Loucy (cell line): ENCODE data around the gene C1QTNF12.

Experiments used
- H2AFZ ChIP-seq: fragments of 200-600 bp; sonication (generic); 2 replicates; pipeline ENCODE4 v1.6.0; 2016; ENCODE audit warnings: antibody characterized with exemption, mild to moderate bottlenecking, low read length, moderate library complexity
- H3F3A ChIP-seq: fragments of 200-600 bp; 2 replicates; pipeline ENCODE4 v1.6.0; 2016; ENCODE audit warnings: antibody characterized with exemption, low read depth, mild to moderate bottlenecking
- H3K27me3 ChIP-seq: fragments of 200-600 bp; sonication (generic); 2 replicates; pipeline ENCODE4 v1.6.1; 2014; ENCODE audit warnings: low read length, mild to moderate bottlenecking; ENCODE audit not compliant: insufficient read depth, poor library complexity, severe bottlenecking
- H3K36me3 ChIP-seq: fragments of 200-600 bp; sonication (generic); 2 replicates; pipeline ENCODE4 v1.6.1; 2016; ENCODE audit warnings: low read length; ENCODE audit not compliant: insufficient read depth
- H3K4me1 ChIP-seq: fragments of 200-600 bp; sonication (generic); 2 replicates; pipeline ENCODE4 v1.5.1; 2014; ENCODE audit warnings: low read length, mild to moderate bottlenecking; ENCODE audit not compliant: insufficient read depth, poor library complexity, severe bottlenecking
- H3K4me2 ChIP-seq: fragments of 200-600 bp; sonication (generic); 2 replicates; pipeline ENCODE4 v1.6.0; 2014; ENCODE audit warnings: antibody characterized with exemption, low read length, low read depth, mild to moderate bottlenecking; ENCODE audit not compliant: poor library complexity, severe bottlenecking
- H3K4me3 ChIP-seq: fragments of 200-600 bp; sonication (generic); 2 replicates; pipeline ENCODE4 v1.5.1; 2014; ENCODE audit warnings: low read length, mild to moderate bottlenecking, mixed read lengths; ENCODE audit not compliant: poor library complexity, severe bottlenecking
- H3K79me2 ChIP-seq: fragments of 200-600 bp; sonication (generic); 2 replicates; pipeline ENCODE4 v1.6.1; 2014; ENCODE audit warnings: low read length; ENCODE audit not compliant: insufficient read depth
- H3K9ac ChIP-seq: fragments of 200-600 bp; sonication (generic); 2 replicates; pipeline ENCODE4 v1.6.0; 2014; ENCODE audit warnings: mild to moderate bottlenecking, low read depth, low read length, moderate library complexity; ENCODE audit not compliant: poor library complexity, severe bottlenecking
- H3K9me2 ChIP-seq: fragments of 200-600 bp; sonication (generic); replicated peaks from 2 replicates; pipeline ENCODE4 v1.6.1; 2016; ENCODE audit warnings: low read depth, low read length, mixed read lengths
- H3K9me3 ChIP-seq: fragments of 200-600 bp; sonication (generic); 2 replicates; pipeline ENCODE4 v1.6.1; 2014; ENCODE audit warnings: mild to moderate bottlenecking, antibody characterized with exemption, low read length, low read depth; ENCODE audit not compliant: insufficient read depth
- H4K20me1 ChIP-seq: fragments of 200-600 bp; sonication (generic); 2 replicates; pipeline ENCODE4 v1.6.0; 2014; ENCODE audit warnings: antibody characterized with exemption, low read length, mild to moderate bottlenecking; ENCODE audit not compliant: insufficient read depth, poor library complexity, severe bottlenecking
- CTCF ChIP-seq: fragments of 200-600 bp; sonication (generic); conservative IDR thresholded peaks from 2 replicates; pipeline ENCODE4 v1.5.1; 2014; ENCODE audit warnings: mild to moderate bottlenecking, antibody characterized with exemption, low read length
- EZH2phosphoT487 ChIP-seq: fragments of 200-600 bp; IDR thresholded peaks from 2 replicates; pipeline ENCODE4 v1.6.1; 2018; ENCODE audit warnings: antibody characterized with exemption, mild to moderate bottlenecking, moderate library complexity, borderline replicate concordance

The C1QTNF12 gene

GRCh38 chr1:1247341-1247913 is 905 bp upstream of the C1QTNF12 start:
- H3K79me2 ChIP-seq, result no peaks in the 10 kb centered on the region
- no peak overlapping the region for H3K9ac ChIP-seq
- H2AFZ ChIP-seq, result no peak overlapping the region
- no peaks in the 10 kb centered on the region for H3K27me3 ChIP-seq
- TF ChIP-seq CTCF (no peak), EZH2phosphoT487 (no peak)
- H3K9me2 ChIP-seq, result no peaks in the 10 kb centered on the region
- no peak overlapping the region for H3K4me2 ChIP-seq
- H3K4me1 ChIP-seq, result peaks cover 13% of the 10 kb centered on the region
- no peak overlapping the region for H3K4me3 ChIP-seq
- H3K9me3 ChIP-seq, result no peaks in the 10 kb centered on the region
- H3K36me3 ChIP-seq, result no peaks in the 10 kb centered on the region
- H3F3A ChIP-seq, result no peaks in the 10 kb centered on the region
- H4K20me1 ChIP-seq, result no peaks in the 10 kb centered on the region

- Histone ChIP-seq H3K36me3 (no peaks in the 10 kb centered on the region), H2AFZ (no peak overlapping the region), H3K79me2 (no peaks in the 10 kb centered on the region), H3K9me3 (no peaks in the 10 kb centered on the region), H3K4me2 (no peak overlapping the region), H4K20me1 (no peaks in the 10 kb centered on the region), H3K4me1 (peaks cover 8% of the 10 kb centered on the region), H3K9ac (no peak overlapping the region), H3K9me2 (no peaks in the 10 kb centered on the region), H3F3A (no peaks in the 10 kb centered on the region), H3K27me3 (no peaks in the 10 kb centered on the region), H3K4me3 (no peak overlapping the region)
- no peak for TF ChIP-seq CTCF
- no peak for TF ChIP-seq EZH2phosphoT487
Measured at GRCh38 chr1:1245817-1246576, 525 bp downstream of the C1QTNF12 start.

DNA sequence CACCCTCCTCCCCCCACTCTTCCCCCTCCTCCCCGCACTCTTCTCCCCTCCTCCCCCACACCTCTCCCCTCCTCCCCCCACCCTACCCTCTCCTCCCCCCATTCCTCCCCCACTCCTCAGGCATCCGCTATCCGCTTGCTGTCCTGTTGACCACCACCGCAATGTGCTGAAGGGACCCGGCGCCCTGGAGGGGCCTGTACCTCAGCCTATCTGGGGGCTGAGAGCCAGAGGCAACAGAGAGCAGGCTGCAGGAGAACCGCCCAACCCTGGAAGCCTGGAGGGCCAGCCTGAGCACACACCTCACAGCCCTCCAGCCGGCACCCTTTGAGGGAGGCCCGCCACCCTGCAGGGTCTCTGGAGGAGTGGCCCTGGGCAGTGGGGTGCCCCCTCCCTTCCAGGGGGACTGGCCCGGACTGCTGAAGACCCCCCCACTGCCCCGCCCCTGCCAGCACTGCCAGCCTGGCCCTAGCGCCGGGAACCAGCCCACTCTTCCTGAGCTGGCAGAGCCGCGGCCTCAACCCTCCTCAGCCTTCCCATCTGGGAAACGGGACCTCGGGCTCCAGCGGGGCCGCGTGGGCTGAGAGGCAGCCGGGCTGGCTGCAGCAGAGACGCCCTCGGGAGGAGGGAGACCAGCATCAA is 1.2 kb downstream of the C1QTNF12 start:
- Histone ChIP-seq H3K9ac (no peak overlapping the region), H3K79me2 (no peaks in the 10 kb centered on the region), H3K27me3 (no peaks in the 10 kb centered on the region), H3K4me1 (peaks cover under 1% of the 10 kb centered on the region), H3K4me2 (no peak overlapping the region), H3F3A (no peaks in the 10 kb centered on the region), H2AFZ (no peak overlapping the region), H3K9me3 (no peaks in the 10 kb centered on the region), H3K4me3 (no peak overlapping the region), H4K20me1 (no peaks in the 10 kb centered on the region), H3K9me2 (no peaks in the 10 kb centered on the region), H3K36me3 (no peaks in the 10 kb centered on the region)
- TF ChIP-seq EZH2phosphoT487 (no peak), CTCF (no peak)
